HepG2 (cell line): ENCODE results near the gene RILP. TPM values are rescaled to one million over a fixed set of nuclear protein-coding genes. Genes with fewer than 3 reads are reported as not detected.

ENCODE experiments used
- AFF4 ChIP-seq: sonication (generic); formaldehyde crosslinking; IDR thresholded peaks from 2 replicates; pipeline ENCODE4 v1.4.0; 2020; ENCODE audit warnings: missing genetic modification reagents
- DPF2 ChIP-seq: sonication (generic); formaldehyde crosslinking; IDR thresholded peaks from 2 replicates; pipeline ENCODE4 v1.4.0; 2020; ENCODE audit warnings: mild to moderate bottlenecking, low read depth, missing genetic modification reagents, borderline replicate concordance
- E2F5 ChIP-seq: sonication (generic); formaldehyde crosslinking; conservative IDR thresholded peaks from 2 replicates; pipeline ENCODE4 v1.4.0; 2020; ENCODE audit warnings: missing genetic modification reagents
- FOXP1 ChIP-seq, 2 experiments: fragments of 450-650 bp in 1 of 2; IDR thresholded peaks; 2 replicates each; pipeline ENCODE4 v1.6.1; 2017 to 2018; ENCODE audit warnings: antibody characterized with exemption in 1 of 2
- IRX3 ChIP-seq: sonication (generic); formaldehyde crosslinking; IDR thresholded peaks from 2 replicates; pipeline ENCODE4 v1.8.1; 2023; ENCODE audit warnings: mild to moderate bottlenecking, low read depth, missing genetic modification reagents, borderline replicate concordance
- KAT8 ChIP-seq: IDR thresholded peaks from 2 replicates; pipeline ENCODE4 v1.6.1; 2016; ENCODE audit warnings: missing genetic modification reagents, missing compliant biosample characterization
- KLF15 ChIP-seq: sonication (generic); formaldehyde crosslinking; IDR thresholded peaks from 2 replicates; pipeline ENCODE4 v1.8.1; 2023; ENCODE audit warnings: borderline replicate concordance, mild to moderate bottlenecking, inconsistent platforms, missing genetic modification reagents, mixed read lengths
- MZF1 ChIP-seq: sonication (generic); formaldehyde crosslinking; IDR thresholded peaks from 2 replicates; pipeline ENCODE4 v1.8.1; 2023; ENCODE audit warnings: mild to moderate bottlenecking, missing genetic modification reagents, borderline replicate concordance
- PHB2 ChIP-seq: fragments of 450-650 bp; IDR thresholded peaks from 2 replicates; pipeline ENCODE4 v1.6.1; 2018; ENCODE audit not compliant: partially characterized antibody
- ZBTB2 ChIP-seq: sonication (generic); formaldehyde crosslinking; IDR thresholded peaks from 2 replicates; pipeline ENCODE4 v1.8.0; 2022; ENCODE audit warnings: low read depth, missing genetic modification reagents
- ZBTB44 ChIP-seq: sonication (generic); formaldehyde crosslinking; IDR thresholded peaks from 2 replicates; pipeline ENCODE4 v1.4.0; 2020; ENCODE audit warnings: missing genetic modification reagents
- ZNF260 ChIP-seq: sonication (generic); formaldehyde crosslinking; IDR thresholded peaks from 2 replicates; pipeline ENCODE4 v1.4.0; 2020; ENCODE audit warnings: missing genetic modification reagents, low read depth, mild to moderate bottlenecking, borderline replicate concordance
- ZNF430 ChIP-seq: sonication (generic); formaldehyde crosslinking; IDR thresholded peaks from 2 replicates; pipeline ENCODE4 v1.9.0; 2021; ENCODE audit warnings: mild to moderate bottlenecking, missing genetic modification reagents
- ZNF747 ChIP-seq: sonication (generic); formaldehyde crosslinking; IDR thresholded peaks from 2 replicates; pipeline ENCODE4 v1.8.1; 2023; ENCODE audit warnings: missing genetic modification reagents, mild to moderate bottlenecking, borderline replicate concordance
- ZNF770 ChIP-seq: sonication (generic); formaldehyde crosslinking; IDR thresholded peaks from 2 replicates; pipeline ENCODE4 v1.5.0; 2020; ENCODE audit warnings: mild to moderate bottlenecking, missing genetic modification reagents
- ZNF782 ChIP-seq: sonication (generic); formaldehyde crosslinking; IDR thresholded peaks from 2 replicates; pipeline ENCODE4 v1.4.0; 2020; ENCODE audit warnings: missing genetic modification reagents, mild to moderate bottlenecking, borderline replicate concordance
- polyA plus RNA-seq, 8 experiments: library from polyadenylated mRNA; depleted of rRNA in 3 of 8; stranded (reverse) in 7 of 8; unstranded in 1 of 8; fragments of >200 nt; fragmentation: Illumina TruSeq in 4 of 8; extraction: Trizol in 4 of 8; gene quantifications; 2 replicates each; pipeline versions ENCODE4 v1.2.1 to v1.2.3, GENCODE V29; 2011 to 2016; ENCODE audit warnings: low read depth in 4 of 8, missing spikeins in 1 of 8, mixed read lengths in 1 of 8; ENCODE audit not compliant: insufficient read depth in 1 of 8
- total RNA-seq, 5 experiments: library from RNA; depleted of rRNA; stranded (reverse); fragments of >200 nt; fragmentation: Illumina TruSeq; extraction: Trizol; gene quantifications; 2 replicates each; pipeline ENCODE4 v1.2.3, GENCODE V29; 2016; ENCODE audit warnings: low read depth in 1 of 5

RILP gene
- total and polyA plus RNA-seq, 2 of the 13 experiments (the other 11 are each of a cell fraction or from before 2014, with no cell fraction given): 6.6 to 8.1 TPM

- TF ChIP-seq ZNF770 (CRISPR knock-in tag) (0 out of 2 replicates have a peak, but pooled peaks have one; percentile 25), KLF15 (no peak), ZBTB2 (no peak), AFF4 (CRISPR knock-in tag) (no peak), ZNF430 (peak; percentile 57; the same call in 1 of the 2 replicates), ZNF747 (CRISPR knock-in tag) (no peak), E2F5 (CRISPR knock-in tag) (no peak), ZNF260 (CRISPR knock-in tag) (no peak), KAT8 (peak; percentile 92), IRX3 (CRISPR knock-in tag) (0 out of 2 replicates have a peak, but pooled peaks have one; percentile 50), ZBTB44 (CRISPR knock-in tag) (no peak; the same call in 1 of the 2 replicates), PHB2 (no peak), DPF2 (CRISPR knock-in tag) (no peak), FOXP1 (IDR thresholded peaks at IDR 0.05) (no peak), FOXP1 (CRISPR knock-in tag; IDR thresholded peaks at IDR 0.05) (no peak), MZF1 (no peak), ZNF782 (CRISPR knock-in tag) (0 out of 2 replicates have a peak, but pooled peaks have one; percentile 45)
These were observed 34.9 kb upstream of the RILP start, which contains the start of gene PRPF8 (continued) for GRCh38 chr17:1684378-1685189.
